NCI-H128 (cell line): ENCODE measurements around the gene ADTRP.

Experiments used
- DNase-seq: peaks from one replicate; lab custom pipeline; 2025; ENCODE audit not compliant: unreplicated experiment; lab: John Stamatoyannopoulos, UW

ADTRP gene

GRCh38 chr6:11774426-11774825 is 4.2 kb downstream of the ADTRP start:
- DNase-seq, result no peak

GRCh38 chr6:11773581-11773980 is 5.0 kb downstream of the ADTRP start:
- DNase-seq, result no peak

GRCh38 chr6:11773013-11773412 is 5.6 kb downstream of the ADTRP start:
- no peak for DNase-seq

GRCh38 chr6:11772109-11772825 is 6.3 kb downstream of the ADTRP start:
- no peak for DNase-seq

GRCh38 chr6:11771473-11772048 is 7.0 kb downstream of the ADTRP start:
- DNase-seq, result no peak

- no peak for DNase-seq
Observed at GRCh38 chr6:11770546-11771466, 7.8 kb downstream of the ADTRP start.

GRCh38 chr6:11769811-11770545 is 8.6 kb downstream of the ADTRP start:
- no peak for DNase-seq

GRCh38 chr6:11769244-11769643 is 9.4 kb downstream of the ADTRP start:
- no peak for DNase-seq

GRCh38 chr6:11767978-11768756 is 10.4 kb downstream of the ADTRP start:
- no peak for DNase-seq

- DNase-seq, result no peak
Observed at GRCh38 chr6:11767458-11767857, 11.1 kb downstream of the ADTRP start.

- DNase-seq, result no peak
Observed at GRCh38 chr6:11766589-11767450, 11.8 kb downstream of the ADTRP start.

GRCh38 chr6:11766043-11766442 is 12.6 kb downstream of the ADTRP start:
- DNase-seq, result no peak

GRCh38 chr6:11764250-11764604 is 14.4 kb downstream of the ADTRP start:
- DNase-seq, result no peak

- no peak for DNase-seq
Observed at GRCh38 chr6:11763460-11764249, 14.9 kb downstream of the ADTRP start.

GRCh38 chr6:11762794-11763459 is 15.7 kb downstream of the ADTRP start:
- DNase-seq, result no peak

- no peak for DNase-seq
Observed at GRCh38 chr6:11761744-11762620, 16.6 kb downstream of the ADTRP start.

GRCh38 chr6:11760015-11760473 is 18.6 kb downstream of the ADTRP start:
- DNase-seq, result no peak
